Measurements from ENCODE around the gene ACP3.

ACP3 gene

DNA sequence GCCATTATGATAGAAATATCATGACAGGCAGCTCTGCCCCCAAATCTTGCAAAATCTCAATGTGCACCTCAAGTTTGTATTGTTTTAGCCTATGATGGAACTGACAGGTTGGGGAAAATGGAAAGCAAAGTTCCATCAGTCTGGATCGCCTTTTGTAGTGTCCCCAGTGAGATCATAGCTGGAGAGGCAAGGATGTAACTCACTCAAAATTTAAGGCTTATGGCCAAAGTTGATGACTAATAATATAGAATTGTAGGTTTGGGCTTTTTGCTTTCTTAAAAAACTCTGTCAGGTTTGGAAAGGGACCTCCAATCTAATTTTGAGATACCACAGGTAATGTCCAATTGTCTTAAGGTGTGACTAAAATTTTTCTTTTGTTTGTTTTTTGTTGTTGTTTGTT, 1.4 kb upstream of the ACP3 start:
- DNase-seq (ENCODE audit: low read depth) = no peak

DNA sequence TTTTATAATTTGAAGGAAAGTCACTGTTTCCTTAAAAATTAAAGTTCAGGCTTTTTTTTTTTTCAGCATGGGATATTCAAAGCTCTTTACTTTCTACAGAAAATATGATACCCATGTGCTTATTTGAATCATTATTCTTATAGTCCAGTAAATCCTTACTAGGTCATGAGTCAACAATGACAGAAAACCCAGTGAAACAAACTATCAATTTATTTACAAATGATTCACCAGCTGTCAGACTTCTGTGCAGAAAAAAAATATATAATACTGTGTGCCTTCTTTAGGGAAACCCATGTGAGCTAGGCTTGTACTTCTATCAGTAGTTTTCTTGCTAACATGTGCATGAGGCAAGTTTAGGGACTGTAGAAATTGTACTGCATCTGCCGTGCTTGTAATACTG, 1.2 kb downstream of the ACP3 start:
- no peak for DNase-seq (ENCODE audit: low read depth)

DNA sequence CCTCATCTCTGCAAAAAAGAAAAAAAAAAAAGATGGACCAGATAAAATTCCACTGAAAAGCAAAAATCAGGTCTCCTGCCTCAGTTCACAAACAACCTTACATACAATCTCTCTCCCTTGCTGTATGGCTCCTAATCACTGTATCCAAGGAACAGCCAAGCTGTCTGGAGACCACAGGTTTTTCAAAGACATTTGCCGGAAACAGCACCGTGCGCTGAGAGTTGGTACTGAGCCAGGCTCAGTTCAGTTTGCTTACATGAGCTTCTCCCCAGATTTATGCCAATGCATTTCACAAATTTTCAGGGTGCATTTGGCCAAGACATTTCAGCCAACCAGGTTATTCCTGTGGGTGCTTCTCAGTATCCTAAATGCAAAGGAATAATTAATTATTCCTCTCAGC, 4.1 kb downstream of the ACP3 start:
- no peak for DNase-seq (ENCODE audit: low read depth)

DNA sequence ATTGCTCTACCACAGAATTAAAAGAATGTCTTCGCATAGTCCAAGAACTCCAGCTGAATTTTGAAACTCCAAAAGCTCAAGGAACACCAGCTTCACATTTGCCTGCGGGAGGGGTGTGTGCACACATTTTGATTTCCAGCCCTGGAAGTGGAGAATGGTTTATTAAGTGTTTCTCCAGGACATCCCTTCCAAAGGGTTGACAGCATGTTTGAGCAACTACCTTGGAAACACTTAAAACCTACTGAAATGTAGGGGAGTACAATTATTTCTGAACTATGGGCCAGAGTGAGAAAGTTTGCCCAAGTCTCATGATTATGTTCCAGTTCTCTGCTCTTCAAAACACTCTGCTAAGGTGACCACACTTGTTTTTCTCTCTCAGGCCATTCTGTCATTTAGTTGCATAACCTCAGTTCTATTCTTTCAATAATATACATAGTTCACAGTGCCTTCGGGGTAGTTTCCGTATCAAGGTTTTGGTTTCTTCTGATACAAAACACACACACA, 7.9 kb downstream of the ACP3 start:
- no peak for DNase-seq (ENCODE audit: low read depth)

DNA sequence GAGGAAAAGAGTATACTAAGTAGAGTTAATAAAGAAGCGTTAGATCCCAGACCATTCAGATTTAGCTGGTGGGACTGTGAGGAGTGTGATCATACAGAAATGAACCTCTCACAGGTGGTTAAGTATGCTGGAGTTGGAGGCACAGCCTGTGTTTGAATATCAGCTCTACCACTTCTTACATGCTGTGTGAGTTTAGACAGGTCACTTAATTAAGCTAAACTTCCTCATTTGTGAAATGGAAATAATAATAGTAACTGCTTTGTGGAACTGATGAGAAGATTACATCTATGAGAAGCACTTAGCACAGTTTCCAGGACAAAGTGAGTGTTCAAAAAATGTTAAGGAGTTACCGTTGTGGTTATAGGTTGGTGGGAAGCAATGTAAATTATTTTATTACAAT, 8.4 kb downstream of the ACP3 start:
- no peak for DNase-seq (ENCODE audit: low read depth)

DNA sequence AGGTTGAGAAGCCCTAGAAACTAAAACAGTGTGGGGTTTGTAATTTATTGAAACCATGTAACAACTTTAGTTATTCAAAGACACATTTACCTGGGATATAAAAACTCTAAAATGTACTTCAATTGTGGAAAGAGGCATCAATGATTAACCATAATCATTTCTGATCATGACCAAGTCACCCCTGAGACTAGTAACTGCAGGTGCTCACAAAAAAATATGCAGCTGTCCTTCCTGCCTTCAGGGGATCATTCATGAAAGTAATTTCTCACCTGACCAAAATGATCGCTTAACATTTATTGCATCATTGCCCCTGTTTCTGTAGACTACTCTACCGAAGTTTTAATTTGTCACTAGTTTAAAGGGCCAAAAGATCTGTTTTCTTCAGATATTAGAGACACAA, 9.0 kb downstream of the ACP3 start:
- DNase-seq (ENCODE audit: low read depth) = no peak

DNA sequence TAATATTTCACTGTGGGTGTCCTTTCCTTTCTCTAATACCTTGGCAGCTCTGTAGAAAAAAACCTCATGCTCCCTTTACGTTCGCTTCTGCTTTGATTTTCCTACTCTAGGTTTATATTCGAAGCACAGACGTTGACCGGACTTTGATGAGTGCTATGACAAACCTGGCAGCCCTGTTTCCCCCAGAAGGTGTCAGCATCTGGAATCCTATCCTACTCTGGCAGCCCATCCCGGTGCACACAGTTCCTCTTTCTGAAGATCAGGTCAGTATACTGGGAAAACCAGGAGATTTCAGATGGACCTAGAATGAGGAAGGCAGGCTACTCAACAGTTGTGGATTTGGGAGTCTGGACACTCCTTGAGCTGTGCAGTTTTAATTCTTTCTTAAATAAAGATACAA, 14.9 kb downstream of the ACP3 start:
- no peak for DNase-seq (ENCODE audit: low read depth)

DNA sequence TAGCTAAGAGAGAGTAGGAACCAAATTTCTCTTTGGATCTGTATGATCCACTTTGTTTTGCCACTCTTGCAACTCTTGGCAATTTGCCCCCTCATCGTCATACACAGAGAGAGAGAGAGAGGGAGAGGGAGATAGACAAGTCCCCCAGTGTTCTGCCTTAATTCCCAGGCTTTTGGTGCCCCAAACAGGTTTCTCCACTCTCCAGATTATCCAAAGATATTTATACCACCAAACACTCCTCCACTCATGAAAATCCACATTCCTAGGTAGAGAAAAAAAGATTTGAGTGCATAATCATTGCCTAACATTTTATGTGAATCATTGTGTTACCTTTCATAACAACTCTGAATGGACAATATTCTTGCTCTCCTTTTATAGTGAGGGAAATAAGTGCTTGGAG, 15.3 kb downstream of the ACP3 start:
- no peak for DNase-seq (ENCODE audit: low read depth)

DNA sequence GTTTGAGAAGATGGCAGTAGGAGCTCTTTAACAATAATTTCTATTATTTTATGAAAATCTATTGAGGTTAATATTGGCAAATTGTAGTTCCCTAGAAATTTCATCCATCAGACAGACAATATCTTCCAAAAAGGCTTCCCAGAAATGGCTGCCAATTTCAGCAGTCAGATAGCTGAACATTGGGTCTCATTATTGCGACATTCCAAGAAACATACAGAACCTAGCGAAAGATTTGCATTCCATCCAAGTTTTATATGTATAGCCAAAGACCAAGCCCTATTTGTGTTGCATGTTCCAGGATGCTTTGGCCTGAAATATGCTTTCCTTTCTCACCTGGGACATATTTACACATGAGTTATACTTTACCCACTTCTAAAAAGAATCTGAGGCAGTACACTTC, 24.5 kb downstream of the ACP3 start:
- DNase-seq (ENCODE audit: low read depth) = no peak

DNA sequence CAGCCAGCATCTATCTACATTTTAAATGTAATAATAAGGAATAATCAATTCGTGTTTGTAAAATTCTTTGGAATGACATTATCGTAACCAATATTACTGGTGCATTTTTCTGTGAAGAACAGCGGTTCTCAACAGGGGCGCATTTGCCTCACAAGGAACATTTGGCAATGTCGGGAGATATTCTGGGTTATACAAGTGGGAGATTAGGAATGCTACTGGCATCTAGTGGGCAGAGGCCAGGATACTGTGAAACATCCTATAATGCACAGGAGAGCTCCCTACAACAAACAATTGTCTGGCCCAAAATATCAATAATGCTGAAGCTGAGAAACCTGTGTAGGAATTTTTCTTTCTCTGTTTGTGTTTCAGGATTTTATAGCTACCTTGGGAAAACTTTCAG, 25.0 kb downstream of the ACP3 start:
- DNase-seq (ENCODE audit: low read depth) = no peak

DNA sequence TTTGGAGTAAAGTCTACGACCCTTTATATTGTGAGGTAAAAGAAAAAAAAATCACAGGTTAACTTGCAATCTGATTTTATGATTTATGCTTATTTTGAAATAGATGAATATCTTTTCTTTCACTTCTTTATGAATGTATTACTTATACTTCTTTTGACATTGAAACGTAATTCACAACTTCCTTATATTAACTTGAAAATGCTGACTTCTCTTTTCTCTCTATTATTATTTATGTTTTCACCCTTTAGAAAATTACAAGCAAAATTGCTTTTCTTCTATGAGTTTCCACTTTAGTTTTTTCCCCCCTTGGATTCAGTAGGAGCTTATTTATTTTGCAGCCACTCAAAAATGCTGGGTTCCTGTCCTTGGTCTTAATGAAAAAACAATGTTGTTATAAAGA, 25.4 kb downstream of the ACP3 start:
- DNase-seq (ENCODE audit: low read depth) = no peak

DNA sequence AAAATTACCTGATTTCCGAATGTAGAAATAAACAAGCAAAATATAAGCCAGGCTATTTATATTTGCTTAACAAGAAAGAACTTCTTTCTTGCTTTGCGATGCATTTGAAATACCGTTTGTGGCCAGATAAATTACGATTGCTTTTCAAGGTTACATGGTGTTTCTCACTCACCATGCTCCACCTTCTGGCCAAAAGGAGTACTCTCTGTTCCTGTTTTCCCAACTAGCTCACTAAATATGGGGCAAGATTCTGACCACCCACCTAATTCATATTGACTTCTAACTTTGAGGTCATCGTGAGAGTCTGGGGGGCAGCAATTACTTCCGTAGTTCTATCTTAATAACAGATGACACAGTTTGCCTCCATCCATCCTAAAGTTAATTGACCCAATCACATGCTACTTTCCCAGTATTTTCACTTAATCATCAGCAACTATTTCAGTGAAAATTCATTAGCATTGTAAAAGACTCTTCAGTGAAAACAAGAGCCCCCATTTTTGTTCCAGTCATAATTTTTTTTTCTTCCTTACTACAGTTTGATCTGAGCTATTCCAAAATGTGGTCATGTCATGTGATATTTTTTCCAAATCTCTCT, 25.9 kb downstream of the ACP3 start:
- no peak for DNase-seq (ENCODE audit: low read depth)

DNA sequence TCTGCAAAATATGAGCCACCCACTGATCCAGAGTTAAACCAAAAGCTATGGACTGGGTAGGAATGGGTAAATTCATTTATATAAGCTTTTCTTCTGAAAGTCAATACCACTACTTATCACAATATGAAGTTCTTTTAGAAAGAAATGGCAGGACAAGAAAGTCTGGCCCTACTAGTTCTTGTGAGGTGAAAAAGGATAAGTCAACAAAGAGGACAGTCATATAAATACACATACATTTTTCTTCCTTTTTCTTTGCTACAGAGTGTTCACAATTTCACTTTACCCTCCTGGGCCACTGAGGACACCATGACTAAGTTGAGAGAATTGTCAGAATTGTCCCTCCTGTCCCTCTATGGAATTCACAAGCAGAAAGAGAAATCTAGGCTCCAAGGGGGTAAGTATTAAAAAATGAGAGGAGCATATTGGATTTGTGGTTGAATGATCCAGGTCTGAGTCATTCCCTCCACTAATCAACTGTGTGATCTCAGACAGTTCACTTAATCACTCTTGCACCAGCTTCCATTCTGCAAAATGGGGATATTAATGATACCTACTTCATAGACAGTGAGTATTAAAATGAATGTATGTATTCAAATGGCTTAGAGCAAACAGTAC, 27.6 kb downstream of the ACP3 start:
- no peak for DNase-seq (ENCODE audit: low read depth)

DNA sequence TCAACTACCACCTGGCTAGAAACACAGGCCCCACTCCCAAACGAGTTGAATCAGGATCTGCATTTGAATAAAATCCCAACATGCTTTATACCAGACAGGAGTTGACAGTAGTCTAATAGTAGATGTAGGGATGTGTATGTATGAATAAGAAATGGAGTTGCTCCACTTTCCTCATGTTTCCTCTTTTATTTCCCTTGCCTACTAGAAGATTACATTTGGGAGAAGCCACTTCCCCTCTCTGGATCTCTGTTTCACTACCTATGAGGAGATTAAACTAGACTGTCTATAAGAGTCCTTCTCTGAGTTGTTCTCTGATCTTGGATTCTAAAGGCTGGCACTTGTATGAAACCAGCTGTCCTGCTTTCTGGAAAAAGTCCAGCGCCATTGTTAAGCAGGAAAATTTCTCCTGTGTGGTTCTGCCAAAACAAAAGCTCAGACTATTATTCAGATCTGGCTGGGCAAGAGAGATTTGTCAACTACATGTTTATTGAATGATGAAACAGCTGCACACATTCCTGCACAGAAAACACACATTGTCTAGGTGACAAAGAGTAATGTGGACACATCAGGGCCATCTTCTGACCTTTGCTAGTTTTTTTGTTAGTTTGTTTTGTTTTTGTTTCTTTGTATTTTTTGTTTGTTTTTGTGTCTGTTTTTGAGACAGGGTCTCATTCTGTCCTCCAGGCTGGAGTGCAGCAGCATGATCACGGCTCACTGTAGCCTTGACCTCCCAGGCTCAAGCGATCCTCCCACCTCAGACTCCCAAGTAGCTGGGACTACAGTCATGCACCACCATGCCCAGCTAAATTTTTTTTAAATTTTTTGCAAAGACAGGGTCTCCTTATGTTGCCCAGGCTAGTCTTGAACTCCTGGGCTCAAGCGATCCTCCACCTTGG, 29.9 kb downstream of the ACP3 start:
- DNase-seq (ENCODE audit: low read depth) = no peak

DNA sequence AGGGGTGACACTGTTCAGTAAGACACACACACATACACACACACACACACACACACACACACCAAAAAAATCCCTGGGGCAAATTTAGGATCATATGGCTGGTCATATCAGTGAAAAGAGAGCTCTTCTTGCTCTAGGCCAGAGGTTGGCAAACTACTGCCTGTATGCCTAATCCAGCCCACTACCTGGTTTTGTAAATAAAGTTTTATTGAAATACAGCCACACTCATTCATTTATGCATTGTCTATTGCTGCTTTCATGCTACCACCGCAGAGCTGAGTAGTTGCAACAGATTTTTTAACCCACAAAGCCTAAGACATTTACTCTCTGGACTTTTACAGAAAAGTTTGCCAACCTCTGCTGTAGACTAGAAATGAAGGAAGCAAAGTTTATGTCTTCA, 30.6 kb downstream of the ACP3 start:
- no peak for DNase-seq (ENCODE audit: low read depth)

DNA sequence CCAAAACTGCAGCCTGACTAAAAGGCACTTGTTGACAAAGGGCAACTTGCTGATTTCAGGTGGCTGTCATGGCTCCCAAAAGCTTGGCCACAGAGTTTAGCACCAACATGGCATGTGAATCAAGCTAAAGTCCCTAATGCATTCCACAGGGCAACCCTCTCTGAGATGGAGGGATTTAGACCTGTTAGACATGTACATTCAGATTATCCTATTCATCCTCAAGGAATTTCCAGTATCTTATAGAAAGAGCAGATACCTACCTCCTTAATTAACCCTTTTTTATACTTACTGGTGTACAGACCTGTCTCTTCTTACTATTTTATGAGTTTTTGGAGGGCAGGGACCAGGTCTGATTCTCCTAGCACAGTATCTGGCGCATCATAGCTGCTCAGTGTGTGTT, 31.3 kb downstream of the ACP3 start:
- no peak for DNase-seq (ENCODE audit: low read depth)

DNA sequence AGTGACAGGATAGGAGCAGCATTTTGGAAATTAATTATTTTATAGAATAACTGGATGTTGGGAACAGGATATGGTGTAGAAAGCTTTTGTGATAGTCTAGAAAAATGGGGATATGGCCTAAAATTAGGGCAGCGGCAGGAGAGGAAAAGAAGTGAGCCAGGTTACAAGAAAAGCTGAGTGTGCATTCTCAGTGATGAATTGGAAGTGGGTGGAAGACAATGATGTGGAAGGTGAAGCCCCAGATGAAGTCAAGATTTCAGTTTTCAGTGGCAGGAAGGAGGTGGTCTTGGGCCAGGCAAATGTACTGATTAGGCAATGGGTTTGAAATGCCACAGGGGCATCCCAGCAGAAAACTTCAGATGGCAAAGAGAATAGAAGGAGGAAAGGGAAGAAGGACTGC, 33.6 kb downstream of the ACP3 start:
- no peak for DNase-seq (ENCODE audit: low read depth)

DNA sequence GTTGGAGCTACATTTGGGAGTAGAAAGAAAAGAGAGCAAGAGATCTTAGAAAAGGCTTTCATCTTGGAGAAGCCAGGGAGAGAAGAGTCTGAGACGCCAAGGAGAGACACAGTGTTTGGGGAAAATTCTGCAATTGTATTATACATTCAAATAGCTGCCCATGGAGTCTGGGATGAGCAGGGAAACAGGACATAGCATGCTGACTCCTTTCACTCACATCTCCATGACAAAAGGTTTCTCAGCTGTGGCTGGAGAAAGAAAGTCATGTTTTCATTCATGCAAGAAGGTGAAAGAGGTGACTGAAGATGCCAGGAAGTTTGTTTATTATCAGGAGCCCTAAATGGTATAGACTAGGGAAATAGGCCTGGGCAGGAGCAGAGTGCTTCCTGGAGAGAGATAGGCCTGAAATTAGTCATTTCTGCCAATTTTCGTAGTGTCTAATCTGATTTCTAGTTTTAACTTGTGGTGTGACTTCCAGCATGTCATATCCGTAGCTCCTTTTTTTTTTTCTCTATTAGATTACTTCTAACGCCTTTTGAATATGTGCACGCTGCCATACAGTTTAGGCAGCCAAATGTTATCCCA, 34.1 kb downstream of the ACP3 start:
- no peak for DNase-seq (ENCODE audit: low read depth)

DNA sequence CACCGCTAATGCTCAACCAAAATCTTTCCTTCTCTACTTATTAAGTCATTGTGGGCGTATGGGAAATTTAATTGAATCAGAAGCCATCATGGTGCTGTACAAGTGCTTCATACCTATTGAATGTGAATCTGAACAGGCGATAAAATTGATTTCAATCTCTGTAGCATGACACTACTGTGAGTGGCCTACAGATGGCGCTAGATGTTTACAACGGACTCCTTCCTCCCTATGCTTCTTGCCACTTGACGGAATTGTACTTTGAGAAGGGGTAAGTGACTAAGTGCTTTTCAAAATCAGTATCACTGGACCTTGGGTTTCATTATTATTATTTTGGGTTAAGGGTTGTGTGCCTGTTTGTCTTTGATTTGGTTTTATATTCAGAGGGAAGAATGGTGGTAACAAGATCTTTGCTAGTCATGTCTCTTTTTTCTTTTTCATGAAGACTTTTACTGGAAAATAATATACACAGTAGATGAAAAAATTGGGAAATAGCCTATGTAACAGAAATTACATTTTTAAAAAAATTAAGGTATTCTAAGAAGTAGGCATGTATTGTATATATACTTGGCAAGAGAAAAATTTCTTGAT, 35.4 kb downstream of the ACP3 start:
- peak; percentile 41 for DNase-seq (ENCODE audit: low read depth)

DNA sequence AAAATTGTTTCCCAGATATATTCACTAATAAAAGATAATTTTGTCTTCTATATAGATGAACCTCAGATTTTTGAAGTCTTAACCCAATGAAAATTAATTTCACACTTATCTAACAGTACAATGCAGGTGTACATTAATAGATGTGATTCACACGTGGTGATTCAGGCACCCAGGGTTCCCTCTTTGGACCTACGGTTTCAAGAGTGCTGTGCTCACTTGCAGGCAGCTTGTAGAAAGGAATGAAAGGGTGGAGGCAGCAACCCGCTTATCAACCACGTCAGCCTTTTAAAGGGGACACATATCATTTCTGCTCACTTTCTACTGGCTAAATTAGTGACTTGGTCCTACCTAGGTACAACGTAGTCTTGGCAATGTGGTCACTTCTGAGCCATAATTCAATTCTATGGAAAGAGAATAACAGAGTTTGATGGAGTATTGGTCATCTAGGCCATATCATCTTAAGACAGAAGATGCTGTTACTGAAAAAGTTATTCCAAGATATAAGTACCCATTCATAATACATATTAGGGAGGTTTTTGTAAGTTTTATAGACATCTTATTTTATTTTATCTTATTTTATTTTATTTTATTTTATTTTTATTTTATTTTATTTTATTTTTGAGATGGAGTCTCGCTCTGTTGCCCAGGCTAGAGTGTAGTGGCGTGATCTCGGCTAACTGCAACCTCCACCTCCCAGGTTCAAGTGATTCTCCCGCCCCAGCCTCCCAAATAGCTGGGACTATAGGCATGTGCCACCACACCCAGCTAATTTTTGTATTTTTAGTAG, 37.9 kb downstream of the ACP3 start:
- DNase-seq (ENCODE audit: low read depth) = no peak

DNA sequence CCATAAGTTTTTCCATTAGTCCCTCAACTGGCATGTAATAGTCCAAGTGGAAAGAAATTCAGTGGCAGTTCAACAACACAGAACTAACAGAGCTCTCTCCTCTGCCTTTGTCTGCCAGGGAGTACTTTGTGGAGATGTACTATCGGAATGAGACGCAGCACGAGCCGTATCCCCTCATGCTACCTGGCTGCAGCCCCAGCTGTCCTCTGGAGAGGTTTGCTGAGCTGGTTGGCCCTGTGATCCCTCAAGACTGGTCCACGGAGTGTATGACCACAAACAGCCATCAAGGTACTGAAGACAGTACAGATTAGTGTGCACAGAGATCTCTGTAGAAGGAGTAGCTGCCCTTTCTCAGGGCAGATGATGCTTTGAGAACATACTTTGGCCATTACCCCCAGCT, 39.4 kb downstream of the ACP3 start:
- no peak for DNase-seq (ENCODE audit: low read depth)

DNA sequence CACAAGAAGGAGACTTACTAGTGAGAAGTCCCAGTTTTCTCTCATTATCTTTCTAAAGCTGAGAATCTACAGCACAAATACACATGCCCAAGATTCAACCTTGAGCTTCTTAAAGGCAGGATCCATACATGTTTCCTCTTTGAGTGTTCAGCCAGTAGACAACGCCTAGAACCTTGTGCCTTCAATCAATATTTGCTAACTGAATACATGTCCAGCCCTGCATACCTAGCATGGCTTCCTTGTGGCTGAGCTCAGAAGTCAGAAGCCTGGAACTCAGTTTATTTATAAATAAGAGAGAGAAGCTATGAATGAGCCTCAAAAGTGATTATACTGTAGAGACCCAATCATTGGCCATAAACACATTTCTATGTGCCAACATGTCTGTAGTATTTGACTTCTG, 43.5 kb downstream of the ACP3 start:
- no peak for DNase-seq (ENCODE audit: low read depth)
